SK-N-SH (cell line): ENCODE results near the gene CAMKMT. TPM values are rescaled to one million over a fixed set of nuclear protein-coding genes. Genes with fewer than 3 reads are reported as not detected.

Experiments used
- CTCF ChIA-PET: fragments of 300-600, 350-600 bp; formaldehyde crosslinking; extraction: SDS; loops from one replicate; lab custom pipeline; 2021; lab: Yijun Ruan, JAX
- POLR2A ChIA-PET: fragments of 350-600 bp; sonication (Branson Sonifier 250); formaldehyde crosslinking; extraction: SDS; loops from one replicate; lab custom pipeline; 2020; ENCODE audit warnings: antibody characterized with exemption, inconsistent platforms; lab: Yijun Ruan, JAX
- DNase-seq: peaks from one replicate; pipeline ENCODE4 v3.0.0; 2012
- H2AFZ ChIP-seq: fragments of 200-600 bp; sonication (generic); 2 replicates; pipeline ENCODE4 v1.8.1; 2016; ENCODE audit warnings: antibody characterized with exemption, mild to moderate bottlenecking, low read depth
- H3F3A ChIP-seq: fragments of 200-600 bp; sonication (generic); replicated peaks from 2 replicates; pipeline ENCODE3; 2016; ENCODE audit warnings: antibody characterized with exemption, mild to moderate bottlenecking; ENCODE audit not compliant: insufficient read depth
- H3K27ac ChIP-seq, 2 experiments: fragments of 200-500 bp in 1 of 2; fragments of 200-600 bp in 1 of 2; sonication (Bioruptor generic) in 1 of 2; sonication (generic), shearing (Covaris generic) in 1 of 2; 2 replicates each; pipeline versions ENCODE4 v1.5.1 to v1.6.1; 2014 to 2016; ENCODE audit warnings: low read depth in 2 of 2, inconsistent platforms in 1 of 2, low read length in 1 of 2, mild to moderate bottlenecking in 1 of 2, mixed read lengths in 1 of 2
- H3K27me3 ChIP-seq: fragments of 200-600 bp; sonication (generic), shearing (Covaris generic); 2 replicates; pipeline ENCODE4 v1.6.1; 2016; ENCODE audit warnings: mixed run types; ENCODE audit not compliant: insufficient read depth
- H3K36me3 ChIP-seq, 2 experiments: fragments of 200-500 bp in 1 of 2; fragments of 200-600 bp in 1 of 2; sonication (Bioruptor generic) in 1 of 2; sonication (generic) in 1 of 2; replicated peaks in 1 of 2; 2 replicates each; pipeline versions ENCODE3 to v1.5.1; 2014 to 2016; ENCODE audit warnings: low read length in 1 of 2, mild to moderate bottlenecking in 1 of 2; ENCODE audit not compliant: insufficient read depth in 2 of 2, control insufficient read depth in 1 of 2
- H3K4me1 ChIP-seq, 2 experiments: fragments of 200-500 bp in 1 of 2; fragments of 200-600 bp in 1 of 2; sonication (Bioruptor generic) in 1 of 2; sonication (generic), shearing (Covaris generic) in 1 of 2; 2 replicates each; pipeline versions ENCODE4 v1.5.1 to v1.6.1; 2014 to 2016; ENCODE audit warnings: low read depth in 1 of 2, low read length in 1 of 2, mixed run types in 1 of 2; ENCODE audit not compliant: insufficient read depth in 2 of 2, control insufficient read depth in 1 of 2
- H3K4me2 ChIP-seq: fragments of 200-600 bp; sonication (generic), shearing (Covaris generic); 2 replicates; pipeline ENCODE4 v1.6.1; 2017; ENCODE audit warnings: mixed run types
- H3K4me3 ChIP-seq, 2 experiments: fragments of 200-500 bp in 1 of 2; fragments of 200-600 bp in 1 of 2; sonication (Bioruptor generic) in 1 of 2; sonication (generic), shearing (Covaris generic) in 1 of 2; 2 replicates each; pipeline versions ENCODE4 v1.5.1 to v1.8.1; 2014 to 2016; ENCODE audit warnings: low read depth in 2 of 2, inconsistent platforms in 1 of 2, low read length in 1 of 2, mild to moderate bottlenecking in 1 of 2, mixed read lengths in 1 of 2, moderate library complexity in 1 of 2
- H3K79me2 ChIP-seq: fragments of 200-600 bp; sonication (generic); 2 replicates; pipeline ENCODE4 v1.8.1; 2017; ENCODE audit warnings: mild to moderate bottlenecking; ENCODE audit not compliant: insufficient read depth
- H3K9ac ChIP-seq: fragments of 200-600 bp; sonication (generic); 2 replicates; pipeline ENCODE4 v1.6.1; 2017; ENCODE audit warnings: mixed run types
- H3K9me2 ChIP-seq: fragments of 200-600 bp; sonication (generic); 2 replicates; pipeline ENCODE4 v1.6.1; 2017; ENCODE audit warnings: mixed run types
- H3K9me3 ChIP-seq: fragments of 200-600 bp; sonication (generic); 2 replicates; pipeline ENCODE4 v1.6.1; 2017; ENCODE audit warnings: mixed run types, mild to moderate bottlenecking, moderate library complexity
- H4K20me1 ChIP-seq: fragments of 200-600 bp; sonication (generic); 2 replicates; pipeline ENCODE4 v1.6.1; 2017; ENCODE audit warnings: mild to moderate bottlenecking, mixed run types; ENCODE audit not compliant: insufficient read depth
- CHD2 ChIP-seq: fragments of 150-350 bp; IDR thresholded peaks from 2 replicates; pipeline ENCODE4 v1.6.1; 2018; ENCODE audit warnings: low read length; ENCODE audit not compliant: partially characterized antibody
- EP300 ChIP-seq, 2 experiments: IDR thresholded peaks; 2 replicates each; pipeline versions ENCODE4 v1.4.0 to v1.6.1; 2012; ENCODE audit warnings: borderline replicate concordance in 1 of 2, low read depth in 1 of 2, low read length in 1 of 2
- EZH2phosphoT487 ChIP-seq: fragments of 200-600 bp; sonication (generic); IDR thresholded peaks from 2 replicates; pipeline ENCODE4 v1.6.1; 2017; ENCODE audit warnings: low read depth, mixed run types, mild to moderate bottlenecking, antibody characterized with exemption, moderate library complexity, borderline replicate concordance
- FOSL2 ChIP-seq: IDR thresholded peaks from 2 replicates; pipeline ENCODE4 v1.4.0; 2012; ENCODE audit warnings: low read depth, mild to moderate bottlenecking, moderate library complexity, borderline replicate concordance
- FOXJ3 ChIP-seq: sonication (generic); formaldehyde crosslinking; IDR thresholded peaks from 2 replicates; pipeline ENCODE4 v1.5.1; 2020; ENCODE audit warnings: mild to moderate bottlenecking, missing genetic modification reagents
- GABPA ChIP-seq: IDR thresholded peaks from 2 replicates; pipeline ENCODE4 v1.4.0; 2012; ENCODE audit warnings: low read depth, mild to moderate bottlenecking
- GATA2 ChIP-seq: sonication (generic); formaldehyde crosslinking; IDR thresholded peaks from 2 replicates; pipeline ENCODE4 v1.5.0; 2020; ENCODE audit warnings: mild to moderate bottlenecking, missing genetic modification reagents
- MEF2A ChIP-seq: IDR thresholded peaks from 2 replicates; pipeline ENCODE4 v1.4.0; 2012; ENCODE audit warnings: low read depth, borderline replicate concordance
- NFIC ChIP-seq: IDR thresholded peaks from 2 replicates; pipeline ENCODE4 v1.4.0; 2012; ENCODE audit warnings: borderline replicate concordance
- NRF1 ChIP-seq: IDR thresholded peaks from 2 replicates; pipeline ENCODE4 v1.6.1; 2012; ENCODE audit warnings: low read depth, mild to moderate bottlenecking, low read length
- RAD21 ChIP-seq: IDR thresholded peaks from 2 replicates; pipeline ENCODE4 v1.6.1; 2012; ENCODE audit warnings: mild to moderate bottlenecking, low read length
- RCOR1 ChIP-seq: fragments of 150-350 bp; IDR thresholded peaks from 2 replicates; pipeline ENCODE4 v1.6.1; 2017; ENCODE audit warnings: antibody characterized with exemption, low read length
- SIN3A ChIP-seq: IDR thresholded peaks from 2 replicates; pipeline ENCODE4 v1.6.1; 2012; ENCODE audit warnings: low read depth, mild to moderate bottlenecking, low read length, moderate library complexity, borderline replicate concordance
- SMC3 ChIP-seq: IDR thresholded peaks from 2 replicates; pipeline ENCODE4 v1.6.1; 2012; ENCODE audit warnings: low read depth, low read length, improper control_type of control experiment
- TEAD4 ChIP-seq: IDR thresholded peaks from 2 replicates; pipeline ENCODE4 v1.4.0; 2012; ENCODE audit warnings: mild to moderate bottlenecking, borderline replicate concordance; ENCODE audit not compliant: insufficient read depth
- USF1 ChIP-seq: IDR thresholded peaks from 2 replicates; pipeline ENCODE4 v1.4.0; 2012; ENCODE audit warnings: low read depth, borderline replicate concordance
- YY1 ChIP-seq: IDR thresholded peaks from 2 replicates; pipeline ENCODE4 v1.4.0; 2012; ENCODE audit warnings: low read depth, mild to moderate bottlenecking
- ZBTB33 ChIP-seq: IDR thresholded peaks from 2 replicates; pipeline ENCODE4 v1.4.0; 2012; ENCODE audit warnings: low read depth, borderline replicate concordance
- WGBS: methylation state at CpG from one replicate; pipeline ENCODE4 v1.1.6; 2017; ENCODE audit warnings: low lambda C conversion rate; 5-methylcytosine and 5-hydroxymethylcytosine counted together
- polyA plus RNA-seq, 3 experiments: library from polyadenylated mRNA; depleted of rRNA; stranded (reverse); fragments of >200 nt; gene quantifications; 2 replicates each; pipeline ENCODE4 v1.2.3, GENCODE V29; 2012
- TF ChIP-seq, protein P1 (sequence below): fragments of 200-600 bp; sonication (generic); IDR thresholded peaks from 2 replicates; pipeline ENCODE4 v1.6.1; 2017; ENCODE audit warnings: antibody characterized with exemption, mild to moderate bottlenecking, moderate library complexity
- TF ChIP-seq, protein P2 (sequence below): fragments of 150-350 bp; IDR thresholded peaks from 2 replicates; pipeline ENCODE4 v1.6.1; 2017; ENCODE audit warnings: antibody characterized with exemption, low read length, low read depth, borderline replicate concordance

CAMKMT gene
- polyA plus RNA-seq, 1 of the 3 experiments (the other 2 are of a cell fraction) = 5.9 TPM

DNA sequence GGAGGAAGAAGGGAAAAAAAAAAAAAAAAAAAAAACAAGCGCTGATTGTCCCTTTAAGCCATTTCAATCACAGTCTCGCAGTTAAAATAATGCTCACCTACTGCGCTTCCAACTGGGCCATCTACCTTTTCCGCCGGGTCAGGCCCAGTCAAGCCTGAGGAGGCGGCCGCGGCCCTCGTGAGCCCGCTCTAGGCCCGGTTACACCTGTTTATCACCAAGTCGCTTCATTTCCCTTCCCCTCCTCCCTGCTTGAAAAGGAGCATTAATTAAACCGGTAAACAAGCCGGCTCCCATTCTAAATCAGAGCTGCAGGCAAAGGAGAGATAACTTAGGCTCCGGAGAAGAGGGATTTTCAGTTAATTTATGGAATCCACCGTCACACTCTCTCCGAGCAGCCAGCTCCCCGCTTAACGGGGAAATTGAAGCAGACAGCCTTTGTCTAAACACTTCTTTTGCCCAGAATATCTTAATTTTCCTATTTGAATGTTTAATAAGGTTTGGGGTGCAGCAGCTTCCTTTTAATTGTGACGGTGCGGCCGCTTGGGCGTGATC, 439.6 kb downstream of the CAMKMT start:
- Histone ChIP-seq H3K79me2 (no peaks in the 10 kb centered on the region), H3K4me3 (no peak overlapping the region), H3K4me1 (peaks cover 0 to 4% of the 10 kb centered on the region in 2 experiments; a peak in 1 of 4 replicates), H2AFZ (no peak overlapping the region), H3K4me2 (no peak overlapping the region), H3K9me3 (no peaks in the 10 kb centered on the region), H3K27me3 (peaks cover 10% of the 10 kb centered on the region), H4K20me1 (no peaks in the 10 kb centered on the region), H3K9me2 (no peaks in the 10 kb centered on the region), H3K9ac (no peak overlapping the region), H3K27ac (no peak overlapping the region), H3F3A (no peaks in the 10 kb centered on the region), H3K36me3 (no peaks in the 10 kb centered on the region)
- TF ChIP-seq SMC3 = no peak
- TF ChIP-seq FOSL2 = no peak
- TF ChIP-seq CHD2 = no peak
- TF ChIP-seq USF1 = no peak
- TF ChIP-seq GATA2 (CRISPR knock-in tag) = no peak
- no peak for TF ChIP-seq TEAD4
- TF ChIP-seq NRF1 = no peak
- TF ChIP-seq GABPA = no peak
- no peak for TF ChIP-seq FOXJ3 (CRISPR knock-in tag)
- TF ChIP-seq, protein P1, sequence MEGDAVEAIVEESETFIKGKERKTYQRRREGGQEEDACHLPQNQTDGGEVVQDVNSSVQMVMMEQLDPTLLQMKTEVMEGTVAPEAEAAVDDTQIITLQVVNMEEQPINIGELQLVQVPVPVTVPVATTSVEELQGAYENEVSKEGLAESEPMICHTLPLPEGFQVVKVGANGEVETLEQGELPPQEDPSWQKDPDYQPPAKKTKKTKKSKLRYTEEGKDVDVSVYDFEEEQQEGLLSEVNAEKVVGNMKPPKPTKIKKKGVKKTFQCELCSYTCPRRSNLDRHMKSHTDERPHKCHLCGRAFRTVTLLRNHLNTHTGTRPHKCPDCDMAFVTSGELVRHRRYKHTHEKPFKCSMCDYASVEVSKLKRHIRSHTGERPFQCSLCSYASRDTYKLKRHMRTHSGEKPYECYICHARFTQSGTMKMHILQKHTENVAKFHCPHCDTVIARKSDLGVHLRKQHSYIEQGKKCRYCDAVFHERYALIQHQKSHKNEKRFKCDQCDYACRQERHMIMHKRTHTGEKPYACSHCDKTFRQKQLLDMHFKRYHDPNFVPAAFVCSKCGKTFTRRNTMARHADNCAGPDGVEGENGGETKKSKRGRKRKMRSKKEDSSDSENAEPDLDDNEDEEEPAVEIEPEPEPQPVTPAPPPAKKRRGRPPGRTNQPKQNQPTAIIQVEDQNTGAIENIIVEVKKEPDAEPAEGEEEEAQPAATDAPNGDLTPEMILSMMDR = no peak
- TF ChIP-seq YY1 = no peak
- no peak for TF ChIP-seq ZBTB33
- no peak for TF ChIP-seq SIN3A
- no peak for TF ChIP-seq MEF2A
- TF ChIP-seq RCOR1 = no peak
- TF ChIP-seq, protein P2, sequence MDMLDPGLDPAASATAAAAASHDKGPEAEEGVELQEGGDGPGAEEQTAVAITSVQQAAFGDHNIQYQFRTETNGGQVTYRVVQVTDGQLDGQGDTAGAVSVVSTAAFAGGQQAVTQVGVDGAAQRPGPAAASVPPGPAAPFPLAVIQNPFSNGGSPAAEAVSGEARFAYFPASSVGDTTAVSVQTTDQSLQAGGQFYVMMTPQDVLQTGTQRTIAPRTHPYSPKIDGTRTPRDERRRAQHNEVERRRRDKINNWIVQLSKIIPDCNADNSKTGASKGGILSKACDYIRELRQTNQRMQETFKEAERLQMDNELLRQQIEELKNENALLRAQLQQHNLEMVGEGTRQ = no peak
- no peak for TF ChIP-seq RAD21
- no peak for TF ChIP-seq EZH2phosphoT487
- no peak for TF ChIP-seq EP300 (IDR thresholded peaks at IDR 0.05; ENCODE audit: borderline replicate concordance in 1 of 2, low read depth in 1 of 2, low read length in 1 of 2)
- TF ChIP-seq NFIC = no peak
- 84% methylated on average over 23 of the region's 23 CpGs for WGBS
- ChIA-PET CTCF (interaction anchor here (1.5 to 1.8 kb wide), 2 partner anchors 11 to 322 kb away, joined by 5 to 7 read pairs; no protein-coding TSS in a partner anchor), POLR2A (no interaction called here)
- no peak for DNase-seq
